PFSK-1 (cell line): ENCODE measurements around the gene DNAJB5.

ENCODE experiments used
- FOXP2 ChIP-seq: optimal IDR thresholded peaks from 2 replicates; pipeline ENCODE3; 2011; ENCODE audit warnings: borderline replicate concordance, control low read depth, inconsistent platforms; ENCODE audit not compliant: insufficient read depth; ENCODE audit errors: extremely low read length, extremely low read depth
- POLR2AphosphoS5 ChIP-seq: IDR thresholded peaks from 2 replicates; pipeline ENCODE4 v1.6.1; 2012; ENCODE audit warnings: low read depth, mild to moderate bottlenecking, control low read depth, low read length, moderate library complexity
- SIN3A ChIP-seq: IDR thresholded peaks from 2 replicates; pipeline ENCODE4 v1.6.1; 2012; ENCODE audit warnings: mild to moderate bottlenecking, low read length, moderate library complexity, borderline replicate concordance; ENCODE audit not compliant: insufficient read depth
- TAF1 ChIP-seq: IDR thresholded peaks from 2 replicates; pipeline ENCODE4 v1.6.1; 2012; ENCODE audit warnings: low read length, control low read depth, borderline replicate concordance; ENCODE audit not compliant: insufficient read depth
- TF ChIP-seq, protein P1 (sequence below), 2 experiments: IDR thresholded peaks; 2 replicates each; pipeline versions ENCODE4 v1.6.1 to v1.8.0; 2011 to 2012; ENCODE audit warnings: low read depth in 2 of 2, low read length in 2 of 2, control low read depth in 1 of 2, inconsistent platforms in 1 of 2, mild to moderate bottlenecking in 1 of 2, moderate library complexity in 1 of 2; ENCODE audit not compliant: insufficient read depth in 1 of 2

DNA sequence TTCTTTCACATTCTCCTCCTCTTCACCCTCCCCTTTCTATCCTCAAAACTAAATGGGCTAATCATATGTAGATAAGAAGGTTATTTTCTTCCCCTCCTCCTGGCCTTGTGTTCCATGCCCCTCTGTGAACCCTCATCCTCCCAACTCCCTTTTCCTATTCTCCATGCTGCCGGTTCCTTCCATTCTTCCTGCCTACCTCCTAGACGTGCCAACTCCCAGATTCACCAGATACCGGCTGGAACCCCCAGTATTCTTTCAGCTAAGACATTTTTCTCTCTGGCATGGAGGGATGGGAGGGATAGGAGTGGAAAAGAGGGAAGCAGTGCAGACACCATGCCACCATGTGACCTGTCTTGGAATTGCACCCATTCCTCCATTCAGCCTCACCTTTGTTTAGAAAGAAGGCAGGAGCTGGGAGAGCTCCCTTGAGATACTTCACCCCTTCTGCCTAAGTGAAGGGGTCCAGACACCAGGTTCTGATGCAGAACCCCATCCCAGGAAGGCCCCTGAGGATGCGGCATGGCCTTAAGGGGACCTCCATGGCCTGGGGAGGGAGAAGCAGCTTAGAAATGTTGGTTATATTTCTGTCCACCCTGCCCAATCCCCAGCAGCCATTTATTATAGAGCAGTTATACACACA lies 4.8 kb downstream of the DNAJB5 start:
- no peak for TF ChIP-seq POLR2AphosphoS5
- TF ChIP-seq, protein P1, sequence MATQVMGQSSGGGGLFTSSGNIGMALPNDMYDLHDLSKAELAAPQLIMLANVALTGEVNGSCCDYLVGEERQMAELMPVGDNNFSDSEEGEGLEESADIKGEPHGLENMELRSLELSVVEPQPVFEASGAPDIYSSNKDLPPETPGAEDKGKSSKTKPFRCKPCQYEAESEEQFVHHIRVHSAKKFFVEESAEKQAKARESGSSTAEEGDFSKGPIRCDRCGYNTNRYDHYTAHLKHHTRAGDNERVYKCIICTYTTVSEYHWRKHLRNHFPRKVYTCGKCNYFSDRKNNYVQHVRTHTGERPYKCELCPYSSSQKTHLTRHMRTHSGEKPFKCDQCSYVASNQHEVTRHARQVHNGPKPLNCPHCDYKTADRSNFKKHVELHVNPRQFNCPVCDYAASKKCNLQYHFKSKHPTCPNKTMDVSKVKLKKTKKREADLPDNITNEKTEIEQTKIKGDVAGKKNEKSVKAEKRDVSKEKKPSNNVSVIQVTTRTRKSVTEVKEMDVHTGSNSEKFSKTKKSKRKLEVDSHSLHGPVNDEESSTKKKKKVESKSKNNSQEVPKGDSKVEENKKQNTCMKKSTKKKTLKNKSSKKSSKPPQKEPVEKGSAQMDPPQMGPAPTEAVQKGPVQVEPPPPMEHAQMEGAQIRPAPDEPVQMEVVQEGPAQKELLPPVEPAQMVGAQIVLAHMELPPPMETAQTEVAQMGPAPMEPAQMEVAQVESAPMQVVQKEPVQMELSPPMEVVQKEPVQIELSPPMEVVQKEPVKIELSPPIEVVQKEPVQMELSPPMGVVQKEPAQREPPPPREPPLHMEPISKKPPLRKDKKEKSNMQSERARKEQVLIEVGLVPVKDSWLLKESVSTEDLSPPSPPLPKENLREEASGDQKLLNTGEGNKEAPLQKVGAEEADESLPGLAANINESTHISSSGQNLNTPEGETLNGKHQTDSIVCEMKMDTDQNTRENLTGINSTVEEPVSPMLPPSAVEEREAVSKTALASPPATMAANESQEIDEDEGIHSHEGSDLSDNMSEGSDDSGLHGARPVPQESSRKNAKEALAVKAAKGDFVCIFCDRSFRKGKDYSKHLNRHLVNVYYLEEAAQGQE (IDR thresholded peaks at IDR 0.05; ENCODE audit: insufficient read depth in 1 of 2, low read depth in 2 of 2, low read length in 2 of 2): no peak
- TF ChIP-seq TAF1: no peak
- TF ChIP-seq SIN3A: no peak
- TF ChIP-seq FOXP2: no peak
